HG03558 (cell line): Measurements from ENCODE around the gene TP53.
"Not testable (repeated sequence)": the region's sequence is repeated elsewhere in the genome, so short reads cannot be mapped to it uniquely, and the experiment has no call there.

Source experiments
- ATAC-seq: cut with Tn5 transposase; IDR thresholded peaks from one replicate; pipeline ENCODE4 v1.9.1; 2021; ENCODE audit warnings: moderate number of reproducible peaks; ENCODE audit not compliant: unreplicated experiment; ENCODE audit errors: extremely low read depth

The TP53 gene

GRCh38 chr17:7640783-7641182 is 46.5 kb downstream of the TP53 start:
- no peak for ATAC-seq

GRCh38 chr17:7636163-7636562 is 51.1 kb downstream of the TP53 start:
- no peak for ATAC-seq

- ATAC-seq: no peak
These were observed 52.9 kb downstream of the TP53 start for GRCh38 chr17:7634384-7634783.

GRCh38 chr17:7633093-7633492 is 54.2 kb downstream of the TP53 start:
- ATAC-seq: no peak

- ATAC-seq: no peak
These were observed 54.8 kb downstream of the TP53 start for GRCh38 chr17:7632492-7632894.

GRCh38 chr17:7631398-7632380 is 55.6 kb downstream of the TP53 start:
- no peak for ATAC-seq

- no peak for ATAC-seq
These were observed 57.2 kb downstream of the TP53 start, which contains the start of gene SHBG for GRCh38 chr17:7629939-7630571. Gene SHBG, plus strand, starts transcription at chr17:7630135. Its CDS starts 38 bp downstream, at chr17:7630173.

GRCh38 chr17:7627250-7628121 is 59.8 kb downstream of the TP53 start, which contains the start of gene SAT2:
Gene SAT2, minus strand, starts transcription at chr17:7627821. Its CDS starts 186 bp downstream, at chr17:7627635.
- ATAC-seq: no peak

GRCh38 chr17:7626956-7627249 is 60.4 kb downstream of the TP53 start:
- ATAC-seq: no peak

GRCh38 chr17:7626307-7626706 is 61.0 kb downstream of the TP53 start:
- no peak for ATAC-seq

GRCh38 chr17:7625749-7626148 is 61.5 kb downstream of the TP53 start:
- not testable (repeated sequence) for ATAC-seq

- no peak for ATAC-seq
These were observed 63.6 kb downstream of the TP53 start for GRCh38 chr17:7623661-7624060.

- ATAC-seq: no peak
These were observed 66.5 kb downstream of the TP53 start for GRCh38 chr17:7620835-7621234.

- ATAC-seq: no peak
These were observed 68.7 kb downstream of the TP53 start for GRCh38 chr17:7618608-7619007.
